ENCODE data around the gene PSMD1. TPM values are rescaled to one million over a fixed set of nuclear protein-coding genes. Genes with fewer than 3 reads are reported as not detected.

Gene PSMD1
- total RNA-seq: 125 and 222 TPM in 2 replicates

DNA sequence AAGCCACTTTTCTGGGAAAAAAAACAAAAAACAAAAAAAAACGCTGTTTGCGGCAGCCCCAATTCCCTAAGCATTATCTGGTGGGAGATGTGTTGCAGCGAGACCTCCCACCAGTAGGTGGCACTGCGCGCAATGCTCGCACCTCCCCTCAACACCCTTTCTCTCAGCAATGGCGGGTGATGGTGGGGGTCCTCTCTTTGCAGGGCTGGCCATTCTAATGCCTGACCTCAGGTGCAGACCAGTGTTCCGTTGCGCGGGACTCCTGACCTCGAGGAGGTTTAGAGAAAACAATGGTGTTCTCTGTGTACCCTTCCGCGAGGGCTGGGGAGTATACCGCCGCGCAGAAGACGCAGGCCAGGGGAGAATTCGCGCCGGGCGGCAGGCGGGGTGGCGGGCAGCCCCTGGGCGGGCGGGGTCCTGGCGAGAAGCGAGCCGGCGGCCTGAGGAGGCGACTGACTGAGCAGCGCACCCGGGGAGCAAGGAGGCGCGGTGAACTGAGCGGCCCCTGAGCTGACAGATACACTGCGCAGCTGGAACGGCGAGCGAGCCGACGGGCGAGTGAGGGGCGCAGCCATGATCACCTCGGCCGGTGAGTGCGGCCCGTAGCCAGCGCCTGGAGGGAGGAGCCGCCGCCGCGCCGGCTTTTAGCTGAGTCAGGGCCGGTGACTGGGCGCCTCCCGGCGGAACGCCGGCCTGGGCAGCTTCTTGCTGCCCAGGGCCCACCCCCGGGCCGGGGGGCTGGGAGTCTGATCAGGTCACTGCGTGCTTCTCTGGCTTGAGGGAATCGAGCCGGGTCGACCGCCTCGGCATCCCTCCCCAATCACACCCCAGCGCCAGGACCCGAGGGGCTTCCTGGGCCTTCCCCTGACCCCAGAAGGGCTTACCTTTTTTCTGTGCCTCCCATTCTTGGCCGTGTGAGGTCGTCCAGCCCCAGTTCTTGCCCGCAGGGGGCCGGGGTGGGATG lies at the start of gene PSMD1:
Gene PSMD1, plus strand, starts transcription at position 415 of the 964 bp plus-strand sequence. Its CDS starts 159 bp downstream, at position 574.

DNA sequence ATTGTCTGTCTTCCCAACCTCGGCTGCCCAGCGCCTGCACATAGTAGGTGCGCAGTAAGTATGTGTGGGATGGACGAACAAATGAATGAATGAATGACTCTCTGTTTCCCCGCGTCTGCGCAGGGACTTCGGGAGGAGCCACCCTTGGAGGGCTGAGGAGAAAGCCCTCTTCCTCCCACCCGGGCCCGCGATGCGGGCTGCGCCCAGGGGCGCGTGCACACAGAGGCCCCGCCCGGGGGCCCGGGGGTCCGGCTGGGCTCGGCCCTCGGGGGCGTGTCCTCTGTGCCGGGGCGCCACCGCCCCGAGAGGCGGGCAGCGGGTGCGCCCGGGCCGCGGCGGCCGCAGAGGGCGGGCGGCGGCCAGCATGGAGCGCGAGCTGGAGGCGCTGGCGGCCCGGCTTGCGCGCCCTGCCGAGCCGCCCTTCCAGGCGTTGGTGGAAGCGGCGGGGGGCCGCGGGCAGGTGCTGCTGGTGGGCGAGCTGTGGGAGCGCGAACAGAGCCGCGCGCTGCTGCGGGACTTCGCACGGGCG lies 19.4 kb upstream of the PSMD1 start, which contains the start of gene C2orf72:
Gene C2orf72, plus strand, starts transcription at position 322 of the 529 bp plus-strand sequence. Its CDS starts 43 bp downstream, at position 365.

DNA sequence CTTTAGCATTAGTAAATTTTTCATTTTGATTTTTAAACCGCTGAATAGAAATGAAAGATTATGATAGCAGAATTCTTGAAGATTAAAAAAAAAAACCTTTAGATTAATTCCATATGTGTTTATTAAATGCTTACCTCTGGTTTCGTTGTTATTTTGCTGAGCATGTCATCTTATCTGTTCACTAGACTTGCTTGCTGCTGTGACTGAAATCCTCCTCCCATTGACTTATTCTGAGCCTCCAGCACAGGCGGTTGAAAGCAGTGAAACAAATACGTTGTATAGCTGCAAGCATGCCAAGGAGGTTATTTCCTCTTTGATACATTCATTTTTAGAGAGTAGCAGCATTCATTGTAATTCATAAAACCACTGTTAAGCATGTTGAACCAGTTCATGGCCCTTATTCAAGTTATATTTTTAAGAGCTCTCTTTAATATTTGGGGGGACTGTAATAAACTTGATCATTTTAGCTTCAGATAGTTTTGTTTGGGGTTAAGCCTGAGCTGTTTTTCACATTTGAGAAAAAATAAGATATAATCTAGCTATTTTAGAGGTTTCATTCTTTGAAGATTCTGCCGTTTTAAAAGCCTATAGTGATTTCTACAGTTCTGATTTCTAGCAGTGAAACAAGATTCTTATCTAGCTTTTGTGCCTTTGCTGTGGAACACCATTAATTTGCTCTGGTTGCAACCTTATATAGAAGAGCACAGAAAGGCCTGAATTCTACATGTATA lies 68.3 kb downstream of the PSMD1 start, which contains the start of gene HTR2B:
Gene HTR2B, minus strand, starts transcription at position 205 of the 731 bp plus-strand sequence. CDS start 1,278 bp downstream, outside the sequence.

DNA sequence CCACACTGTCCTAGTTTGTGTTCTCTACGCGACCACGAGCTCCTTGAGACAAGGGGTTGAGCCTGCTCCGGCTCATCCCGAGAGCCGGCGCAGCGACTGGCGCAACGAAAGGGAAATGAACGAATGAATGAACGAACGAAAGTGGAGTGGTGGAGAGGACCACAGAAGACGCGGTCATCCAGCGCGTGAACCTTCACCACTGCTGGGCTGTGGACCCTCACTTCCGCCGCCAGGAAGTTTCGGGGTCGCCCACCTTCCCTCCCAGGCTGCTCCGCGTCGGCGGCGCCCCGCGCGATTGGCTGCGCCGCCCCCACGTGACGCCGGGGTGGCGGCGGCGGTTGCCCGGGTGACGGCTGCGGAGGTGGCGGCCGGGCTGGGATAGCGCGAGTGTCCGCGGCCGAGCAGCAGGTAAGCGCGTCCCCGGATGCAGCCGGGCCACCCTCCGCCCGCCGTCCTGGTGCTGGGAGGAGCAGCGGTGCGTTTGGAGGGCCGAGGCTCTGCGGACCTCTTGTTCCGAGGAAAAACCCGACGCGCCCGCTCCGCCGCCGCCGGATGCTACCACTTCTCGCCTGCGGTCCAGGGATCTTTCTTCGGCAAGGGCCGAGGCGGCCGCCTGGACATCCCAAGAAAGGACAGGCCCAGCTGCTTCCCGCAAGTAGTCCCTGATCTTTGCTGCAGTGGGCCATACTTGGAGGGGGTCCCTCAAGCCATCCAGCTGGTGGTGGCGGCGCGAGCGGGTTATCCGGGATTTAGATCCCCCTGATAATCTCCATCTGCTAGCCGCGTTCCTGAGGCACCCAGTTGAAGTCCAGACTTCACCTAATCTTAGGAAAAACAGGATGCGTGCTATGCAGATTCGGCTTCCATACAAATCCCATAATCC lies 141.9 kb downstream of the PSMD1 start, which contains the start of gene ARMC9:
Gene ARMC9, plus strand, starts transcription at position 341 of the 883 bp plus-strand sequence. CDS start 7,608 bp downstream, outside the sequence.

Other genes with a start within 250 kb of the PSMD1 start
- gene ITM2C, start 191.9 kb upstream of the PSMD1 start, total RNA-seq: 81.6 and 106 TPM in 2 replicates
- gene GPR55, start 131.6 kb upstream of the PSMD1 start, total RNA-seq: under 0.01 TPM in 1 of 2 replicates, not detected in the other
- not detected in 2 replicates for gene SPATA3, start 60.7 kb upstream of the PSMD1 start, total RNA-seq
- 0.12 and 0.22 TPM in 2 replicates for gene C2orf72, start 19.3 kb upstream of the PSMD1 start, total RNA-seq
- 19.3 and 57.7 TPM in 2 replicates for gene HTR2B, start 68.2 kb downstream of the PSMD1 start, total RNA-seq
- 89.6 and 150 TPM in 2 replicates for gene ARMC9, start 141.8 kb downstream of the PSMD1 start, total RNA-seq